Stimulated activated CD8-positive, alpha-beta memory T cell treated with anti-CD3 and anti-CD28 coated beads, Interleukin-4, amount 100 ng/mL, for 48 hours (primary cell): ENCODE data around the gene LHFPL3.

Experiments used
- DNase-seq: peaks from one replicate; pipeline ENCODE4 v3.0.0-alpha.2; 2020

The LHFPL3 gene

DNA sequence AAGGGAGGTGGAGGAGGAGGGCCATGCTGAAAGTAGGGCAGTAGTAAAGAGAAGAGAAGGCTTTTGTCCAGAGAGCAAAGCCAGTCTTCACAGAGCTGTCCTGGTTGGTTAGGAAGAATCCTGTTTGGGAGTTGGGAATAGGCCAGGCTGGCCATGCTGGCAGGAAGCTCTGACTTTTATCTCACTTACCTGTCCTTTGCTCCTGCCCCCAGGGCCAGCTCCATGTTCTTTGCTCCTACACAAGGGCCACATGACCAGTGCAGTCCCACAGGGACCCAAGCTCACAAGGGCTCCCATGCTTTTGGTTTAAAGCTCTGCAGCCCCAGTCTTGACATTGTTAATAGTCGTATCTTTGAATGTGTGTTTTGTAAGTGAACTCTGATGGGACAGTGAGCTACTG lies 524.0 kb downstream of the LHFPL3 start:
- DNase-seq, result no peak

DNA sequence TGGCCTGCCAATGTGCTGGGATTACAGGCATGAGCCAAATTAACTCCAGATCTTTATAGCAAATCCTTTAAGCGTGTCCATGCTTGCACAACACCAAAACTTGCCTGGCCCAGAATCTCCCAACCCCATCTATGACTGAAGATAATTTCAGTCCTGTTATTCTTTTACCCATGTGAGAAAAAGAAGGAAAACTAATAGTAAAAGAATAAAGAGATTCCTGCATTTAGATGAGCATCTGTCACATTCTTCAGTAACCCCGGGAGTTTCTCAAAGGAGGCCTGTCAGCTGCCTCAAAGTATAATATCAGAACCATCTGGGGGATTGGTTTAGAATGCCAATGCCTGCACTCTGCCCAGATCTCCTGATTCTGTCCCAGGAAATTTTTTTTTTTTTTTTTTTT lies 527.5 kb downstream of the LHFPL3 start:
- DNase-seq, result no peak

DNA sequence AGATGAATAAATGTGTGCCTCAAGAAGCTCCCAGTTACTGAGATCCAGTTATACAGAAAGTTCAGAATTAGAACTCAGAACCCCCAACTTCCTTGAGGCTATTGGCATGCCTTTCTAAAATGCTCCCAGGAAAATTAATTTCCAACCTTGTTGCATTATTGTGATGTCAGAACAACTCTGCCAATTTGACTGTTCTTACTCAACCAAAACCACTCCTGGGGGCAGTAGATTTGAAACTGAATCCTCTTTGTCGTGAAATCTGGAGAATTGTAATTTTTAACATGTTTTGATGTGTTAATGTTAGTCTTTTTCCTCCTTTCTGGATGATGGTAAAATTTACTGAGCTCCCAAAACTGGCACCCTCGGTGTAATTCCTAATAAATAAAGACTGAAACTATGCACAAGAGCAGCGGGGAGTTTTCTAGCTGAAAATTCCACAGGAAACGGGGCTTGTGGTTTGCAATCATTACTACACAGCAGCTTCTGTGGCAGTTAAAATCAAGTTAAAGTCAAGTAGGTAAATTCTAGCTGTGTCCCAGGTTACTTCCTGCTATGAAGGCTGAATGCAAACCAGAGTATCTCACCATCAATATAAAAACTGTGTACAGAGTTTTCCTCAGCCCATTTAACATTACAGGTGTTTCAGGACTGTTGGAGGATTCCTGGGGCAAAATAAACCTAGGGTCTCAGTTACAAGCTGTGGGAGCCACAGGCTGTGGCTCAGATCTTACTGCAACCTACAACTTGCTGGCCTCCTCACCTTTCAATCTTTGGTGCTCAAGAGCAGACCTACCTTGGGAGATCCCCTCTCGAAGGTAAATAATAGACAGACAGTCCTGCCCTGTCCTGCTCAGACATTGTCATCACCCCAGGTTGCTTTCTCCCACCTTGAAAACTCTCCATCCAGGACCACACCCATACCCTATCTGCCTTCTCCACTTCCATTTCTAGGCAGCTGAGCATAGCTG lies 529.3 kb downstream of the LHFPL3 start:
- DNase-seq, result no peak

DNA sequence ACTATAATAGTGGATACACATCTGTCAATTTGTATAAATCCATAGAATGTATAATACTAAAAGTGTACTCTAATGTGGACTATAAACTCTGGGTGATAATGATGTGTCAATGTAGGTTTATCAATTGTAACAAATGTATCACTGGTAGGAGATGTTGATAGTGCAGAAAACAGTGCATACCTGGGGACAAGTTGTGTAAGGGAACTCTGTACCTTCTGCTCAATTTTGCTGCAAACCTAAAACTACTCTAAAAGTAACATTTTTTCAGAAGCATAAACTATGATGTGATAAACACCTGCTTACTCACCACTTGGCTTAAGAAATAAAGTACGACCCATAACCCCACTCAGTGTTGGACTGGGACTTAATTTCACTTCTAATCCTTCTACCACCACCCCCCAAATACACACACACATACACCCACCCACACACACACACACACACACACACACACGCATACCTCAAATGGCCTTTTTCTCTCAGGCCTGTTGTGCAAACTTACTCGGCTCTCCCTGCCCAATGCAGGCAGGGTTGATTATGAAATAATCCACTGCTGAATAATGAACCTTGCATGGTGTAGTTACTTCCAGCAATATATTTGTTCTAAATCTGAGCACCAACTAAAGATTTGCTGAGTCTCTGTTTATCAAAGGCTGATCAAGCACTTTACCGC lies 531.5 kb downstream of the LHFPL3 start:
- no peak for DNase-seq

DNA sequence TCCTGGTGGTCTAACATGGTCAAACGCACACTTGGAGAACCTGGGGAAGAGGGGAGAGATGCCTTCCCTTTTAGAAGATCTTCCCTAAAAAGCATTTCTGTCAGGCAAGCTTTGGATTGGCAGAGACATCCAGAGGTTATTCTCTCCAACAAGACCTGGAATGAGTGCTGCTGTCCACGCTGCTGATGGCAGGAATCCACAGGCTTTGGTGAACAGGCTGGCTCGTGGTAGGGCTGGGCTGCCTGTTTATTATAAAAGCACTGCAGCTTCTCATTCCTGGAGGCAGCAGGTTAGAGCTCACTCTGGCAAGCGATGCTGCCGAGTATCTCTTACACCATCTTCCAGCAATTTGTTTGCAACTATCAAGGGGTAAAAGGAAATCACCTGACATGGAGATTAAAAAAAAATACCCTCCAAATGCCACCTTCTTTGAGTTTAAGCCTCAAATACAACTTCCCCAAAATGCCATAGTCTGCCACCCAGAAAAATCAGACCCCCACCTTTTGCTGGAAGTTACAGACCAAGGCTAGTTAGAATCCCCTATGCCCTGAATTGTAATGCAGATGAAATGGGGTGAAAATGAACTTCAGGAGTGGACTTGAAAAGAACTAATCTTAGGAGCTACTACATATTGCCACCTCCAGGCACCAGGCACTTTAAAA lies 533.5 kb downstream of the LHFPL3 start:
- DNase-seq, result no peak

DNA sequence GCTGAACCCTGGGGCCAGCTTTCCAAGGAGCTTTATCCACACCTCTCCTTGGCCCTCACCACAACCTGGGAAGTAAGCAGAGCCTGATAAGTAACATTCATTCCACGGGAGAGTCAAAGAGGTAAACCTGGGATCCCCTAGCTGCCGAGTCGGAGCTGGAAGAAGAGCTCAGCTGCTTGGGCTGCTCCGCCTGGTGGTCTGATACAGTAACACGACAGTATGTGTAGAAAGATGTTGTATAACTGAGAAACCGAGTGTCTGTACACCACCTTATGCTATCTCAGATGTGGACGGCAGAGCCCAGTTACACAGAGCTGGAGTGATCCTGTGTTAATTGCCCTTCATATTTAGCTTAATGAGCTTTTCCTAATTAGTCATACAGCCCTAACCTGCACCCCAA lies 534.3 kb downstream of the LHFPL3 start:
- no peak for DNase-seq

DNA sequence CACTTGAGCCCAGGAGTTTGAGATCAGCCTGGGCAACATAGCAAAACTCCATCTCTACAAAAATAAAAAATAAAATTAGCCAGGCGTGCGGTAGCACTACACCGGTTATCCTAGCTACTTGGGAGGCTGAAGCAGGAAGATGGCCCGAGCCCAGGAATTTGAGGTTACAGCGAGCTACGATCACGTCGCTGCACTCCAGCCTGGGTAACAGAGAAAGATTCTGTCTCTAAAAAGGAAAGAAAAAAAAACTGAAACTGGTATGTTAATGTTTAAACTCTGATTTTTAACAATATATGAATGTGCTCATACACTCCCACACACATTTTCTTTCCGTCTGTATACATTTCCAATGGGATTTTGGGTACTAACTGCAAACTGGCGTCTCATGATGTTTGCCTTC lies 545.0 kb downstream of the LHFPL3 start:
- no peak for DNase-seq

DNA sequence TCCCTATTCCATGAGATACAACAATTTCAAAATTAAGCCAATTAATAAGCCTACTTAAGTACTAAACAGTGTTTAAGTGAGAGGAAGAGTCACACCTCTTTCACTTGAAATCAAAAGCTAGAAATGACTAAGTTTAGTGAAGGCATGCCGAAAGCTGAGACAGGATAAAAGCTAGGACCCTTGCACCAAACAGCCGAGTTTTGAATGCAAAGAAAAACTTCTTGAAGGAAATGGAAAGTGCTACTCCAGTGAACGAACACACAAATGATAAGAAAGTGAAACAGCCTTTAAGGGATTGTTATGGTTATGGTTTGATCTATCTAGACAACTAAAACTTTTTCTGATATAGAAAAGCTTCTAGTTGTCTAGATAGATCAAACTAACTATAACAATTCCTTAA lies 550.2 kb downstream of the LHFPL3 start:
- no peak for DNase-seq

DNA sequence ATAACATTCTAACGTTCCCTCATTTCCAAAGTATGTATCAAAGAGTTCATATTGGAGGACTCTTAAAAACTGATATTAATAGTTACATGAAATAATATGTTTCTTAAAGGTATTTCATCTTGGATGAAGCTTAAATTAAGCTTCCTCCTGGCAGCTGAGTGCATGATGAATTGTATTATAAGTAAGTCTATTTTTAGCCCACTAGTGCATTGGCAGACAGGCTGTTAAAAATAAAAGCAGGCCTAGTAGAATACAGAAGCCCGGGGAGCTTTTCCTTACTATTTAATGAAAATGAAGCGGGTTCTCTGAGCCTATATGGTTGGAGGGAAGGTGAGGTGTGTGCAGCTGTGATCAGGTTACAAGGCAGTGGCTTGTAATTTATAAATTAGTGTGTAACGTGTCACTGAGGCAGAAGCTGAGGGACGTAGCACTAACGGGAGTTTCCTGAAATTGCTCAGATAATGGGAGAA lies 554.9 kb downstream of the LHFPL3 start:
- no peak for DNase-seq

DNA sequence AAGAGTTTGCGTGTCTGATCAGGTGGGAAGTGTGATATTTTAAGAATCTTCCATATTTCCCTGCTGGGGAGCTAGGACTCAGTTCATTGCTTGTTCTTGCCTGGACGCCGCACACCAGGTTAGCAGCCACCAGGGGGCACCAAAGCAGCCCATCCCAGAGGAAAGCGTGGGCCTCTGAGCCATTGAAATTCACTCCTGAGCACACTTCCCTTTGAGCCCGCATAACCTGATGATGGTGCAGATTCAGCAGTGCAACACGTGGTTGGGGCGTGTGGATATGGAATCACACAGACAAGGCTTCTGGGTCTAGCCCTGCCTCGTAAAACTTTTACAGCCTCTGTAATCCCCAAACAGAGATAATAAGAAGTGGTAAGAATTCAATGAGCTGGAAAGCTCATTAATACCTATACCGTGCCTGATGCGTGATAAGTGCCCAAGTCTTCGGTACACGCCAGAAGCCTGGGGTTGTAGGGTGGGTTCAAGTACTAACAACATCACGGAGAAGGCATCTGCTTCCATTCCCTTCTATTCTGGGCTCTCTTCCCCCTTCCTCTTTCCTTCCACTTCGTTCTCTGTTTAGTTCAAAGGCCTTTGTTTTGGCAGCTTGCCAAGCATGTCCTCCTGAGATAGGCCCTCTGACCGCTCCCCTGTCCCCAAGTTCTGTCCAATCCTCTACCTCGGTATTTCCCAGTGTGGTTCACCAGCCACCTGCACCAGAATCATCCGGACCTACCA lies 555.5 kb downstream of the LHFPL3 start:
- DNase-seq, result peak; percentile 89

DNA sequence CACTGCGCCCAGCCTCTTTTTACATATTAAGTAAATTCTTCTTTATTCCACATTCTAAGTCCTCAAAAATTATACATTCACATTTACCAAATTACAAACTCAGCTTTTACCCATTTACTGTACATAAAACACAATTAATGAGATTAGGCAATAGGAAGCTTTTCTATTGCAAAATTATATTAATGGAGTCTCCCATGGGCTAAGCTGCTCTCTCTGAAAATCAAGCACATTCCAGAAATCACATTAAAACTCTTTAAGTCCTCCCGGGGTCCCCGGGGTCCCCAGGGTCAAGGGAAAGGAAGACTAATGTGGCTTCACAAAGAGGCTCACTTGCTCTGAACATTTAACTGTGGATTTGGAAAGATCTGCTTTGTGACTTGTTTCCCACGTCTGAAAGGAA lies 558.2 kb downstream of the LHFPL3 start:
- DNase-seq, result no peak

DNA sequence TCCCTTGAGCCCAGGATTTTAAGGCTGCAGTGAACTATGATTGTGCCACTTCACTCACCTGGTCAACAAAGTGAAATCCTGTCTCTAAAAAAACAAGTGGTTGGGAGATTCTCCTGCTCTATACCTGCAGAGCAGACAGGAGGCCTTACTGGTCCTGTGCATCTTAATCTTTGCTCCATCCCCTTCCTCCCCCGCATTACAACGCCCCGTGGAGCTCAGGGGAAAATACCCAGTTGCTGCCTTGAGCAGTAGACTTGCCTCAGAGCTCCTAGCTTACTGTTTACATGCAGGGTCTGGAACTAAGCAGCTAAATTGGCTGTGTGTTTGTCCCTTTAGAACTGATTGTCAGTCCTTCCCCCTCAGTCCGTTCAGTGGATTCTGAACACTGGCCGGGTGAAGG lies 561.8 kb downstream of the LHFPL3 start:
- DNase-seq, result no peak

DNA sequence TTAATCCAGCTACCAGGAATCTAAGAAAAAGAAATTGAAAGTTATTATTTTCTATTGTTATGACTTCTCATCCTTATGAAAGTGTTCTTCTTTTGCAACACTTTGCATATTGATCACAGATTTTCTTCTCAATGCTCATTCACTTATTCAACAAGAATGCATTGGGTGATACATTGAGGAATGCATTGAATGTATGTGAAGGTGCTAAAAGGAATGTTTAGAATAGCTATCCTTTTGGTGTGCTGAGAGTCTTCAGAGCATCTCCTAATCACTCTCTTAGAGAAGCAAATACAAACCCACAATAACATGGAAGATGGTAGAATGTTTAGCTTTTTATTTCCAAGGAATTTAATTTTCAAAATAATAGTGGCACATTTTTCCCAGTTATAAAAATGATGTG lies 563.5 kb downstream of the LHFPL3 start:
- no peak for DNase-seq

DNA sequence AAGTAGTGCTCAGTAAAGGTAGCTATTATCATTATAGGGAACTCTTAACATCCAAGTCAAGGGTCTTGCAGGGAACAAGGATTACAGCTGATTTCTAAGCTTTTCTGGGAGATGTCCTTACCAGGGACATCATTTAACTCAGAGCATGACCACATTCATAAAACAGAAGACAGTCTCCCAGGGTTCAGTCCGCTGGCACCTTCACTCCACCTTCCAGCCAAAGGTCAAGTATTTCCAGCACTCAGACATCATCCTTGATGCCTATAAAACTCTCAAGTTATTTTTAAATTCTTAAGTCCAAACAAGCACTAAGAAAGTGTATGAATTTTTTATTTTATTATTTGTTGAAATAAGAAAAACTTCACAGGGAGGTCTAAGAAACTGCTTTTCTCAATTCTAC lies 565.9 kb downstream of the LHFPL3 start:
- DNase-seq, result no peak

DNA sequence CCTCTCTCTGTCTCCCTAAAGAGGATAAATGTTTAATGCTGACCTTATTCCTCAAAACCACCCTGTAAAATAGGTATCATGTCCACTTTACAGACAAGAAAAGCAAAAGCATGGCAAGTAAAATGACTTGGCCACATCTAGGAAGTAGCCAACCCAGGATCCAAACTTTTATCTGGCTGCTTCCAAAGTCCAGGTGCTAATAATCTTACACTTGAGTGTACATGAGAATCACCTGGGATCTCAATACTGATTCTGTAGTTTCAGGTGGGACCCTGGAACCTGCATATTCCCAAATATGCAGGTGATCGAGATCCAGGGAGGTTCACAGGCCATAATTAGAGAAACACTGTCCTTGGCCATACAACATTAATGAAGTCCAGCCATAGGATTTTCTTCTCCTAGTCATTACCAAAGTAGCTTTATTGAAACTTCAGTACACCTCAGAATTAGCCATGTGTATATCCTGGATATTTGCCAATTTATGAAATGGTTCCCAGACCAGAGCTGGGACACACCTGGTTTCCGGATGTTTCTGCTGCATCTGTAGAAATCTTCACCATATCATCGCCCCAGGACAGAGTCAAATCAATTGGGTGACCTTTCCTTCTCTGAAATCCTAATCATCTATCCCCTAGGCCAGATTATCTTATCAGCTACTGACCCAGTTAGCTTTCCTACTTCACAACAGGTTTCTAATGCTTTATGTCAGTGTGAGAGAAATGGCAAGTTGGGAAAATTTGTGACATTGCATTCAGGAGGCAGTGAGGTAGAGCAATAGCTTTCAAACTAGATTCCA lies 566.5 kb downstream of the LHFPL3 start:
- DNase-seq, result no peak

DNA sequence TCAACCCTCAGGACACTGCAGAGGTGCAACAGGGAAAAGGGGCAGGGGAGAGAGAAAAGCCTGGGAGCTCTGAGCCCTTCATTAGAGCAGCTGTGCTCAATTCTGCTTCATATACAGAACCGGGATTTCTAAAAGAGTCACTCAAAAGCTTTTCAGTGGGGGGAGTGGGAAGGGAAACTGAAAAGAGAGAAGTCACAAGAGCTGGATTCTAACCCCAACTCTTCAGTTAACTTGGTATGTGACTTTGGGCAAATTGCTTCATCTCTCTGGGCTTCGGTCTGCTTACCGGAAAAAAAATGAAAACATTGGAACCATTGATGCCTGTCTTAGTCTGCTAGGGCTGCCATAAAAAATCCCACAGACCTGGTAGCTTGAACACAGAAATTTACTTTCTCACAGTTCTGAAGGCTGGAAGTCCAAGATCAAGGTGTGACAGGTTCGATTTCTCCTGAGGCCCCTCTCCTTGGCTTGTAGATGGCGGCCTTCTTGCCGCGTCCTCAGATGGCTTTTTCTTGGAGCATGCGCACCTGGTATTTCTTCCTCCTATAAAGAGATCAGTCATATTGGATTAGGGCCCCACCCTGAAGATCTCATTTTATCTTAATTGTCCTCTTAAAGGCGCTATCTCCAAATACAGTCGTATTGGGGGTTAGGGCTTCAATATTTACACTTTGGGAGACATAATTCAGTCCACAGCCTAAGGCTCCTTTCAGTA lies 567.3 kb downstream of the LHFPL3 start:
- no peak for DNase-seq

DNA sequence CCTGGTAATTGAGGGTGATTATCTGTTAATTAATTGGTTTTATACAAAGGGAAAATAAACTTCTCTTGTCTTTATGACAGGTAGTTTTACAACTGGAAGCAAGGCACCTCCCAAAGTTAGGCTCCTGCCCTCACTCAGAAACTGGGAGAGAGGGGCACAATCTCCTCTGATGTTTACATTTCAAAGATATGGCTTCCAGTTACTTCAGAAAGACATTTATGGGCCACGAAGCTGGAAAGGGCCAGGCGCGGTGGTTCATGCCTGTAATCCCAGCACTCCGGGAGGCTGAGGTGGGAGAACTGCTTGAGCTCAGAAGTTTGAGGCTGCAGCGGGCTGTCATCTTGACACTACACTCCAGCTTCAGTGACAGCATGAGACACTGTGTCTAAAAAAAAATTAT lies 570.0 kb downstream of the LHFPL3 start:
- no peak for DNase-seq

DNA sequence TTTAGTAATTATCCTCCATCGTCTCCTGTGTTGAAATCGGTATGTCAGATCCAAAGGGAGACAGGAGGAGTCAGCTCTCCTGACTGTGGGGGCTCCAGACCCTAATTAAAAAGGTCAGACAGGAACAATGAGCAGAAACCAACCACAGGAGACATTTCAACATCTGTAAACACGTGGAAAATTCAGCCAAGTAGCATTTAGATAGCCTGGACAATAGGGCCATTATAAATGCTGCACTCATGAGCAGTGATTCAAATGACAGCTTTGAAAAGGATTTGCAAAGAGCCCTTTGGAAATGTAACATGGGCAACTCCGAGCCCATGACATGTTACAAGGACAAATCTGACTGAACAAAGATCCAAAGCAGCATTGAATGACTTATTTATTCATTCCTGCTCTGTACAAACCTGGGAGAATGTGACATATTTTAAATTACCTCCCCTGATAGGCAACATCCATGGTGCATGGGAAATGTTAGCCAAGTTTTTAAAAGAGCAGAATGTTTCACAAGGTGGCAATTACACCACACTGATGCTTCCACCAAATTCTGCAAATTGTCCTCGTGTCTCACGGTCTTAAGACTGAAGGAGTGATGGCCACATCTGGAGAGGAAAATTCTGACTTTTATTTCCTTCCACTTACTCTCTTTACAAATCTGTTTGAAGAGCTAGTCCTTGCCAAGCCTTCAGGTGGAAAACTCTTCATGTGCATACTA lies 572.3 kb downstream of the LHFPL3 start:
- no peak for DNase-seq

DNA sequence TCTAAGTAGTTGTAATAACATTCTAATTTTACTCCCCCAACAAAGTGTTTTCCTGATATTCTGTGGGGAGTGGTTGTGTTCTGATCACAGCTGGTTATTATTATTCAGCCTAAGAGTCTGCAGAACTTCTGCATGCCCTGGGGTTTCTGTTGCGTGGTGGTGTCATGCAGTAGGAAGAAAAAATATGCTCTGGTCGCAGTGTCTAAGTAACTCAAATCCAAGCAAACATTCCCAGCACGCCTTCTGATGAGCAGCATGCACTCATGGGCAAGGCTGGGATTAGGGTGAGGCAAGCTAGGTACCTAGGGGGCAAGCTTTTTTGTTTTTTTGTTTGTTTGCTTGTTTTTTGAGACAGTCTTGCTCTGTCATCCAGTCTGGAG lies 572.8 kb downstream of the LHFPL3 start:
- no peak for DNase-seq

DNA sequence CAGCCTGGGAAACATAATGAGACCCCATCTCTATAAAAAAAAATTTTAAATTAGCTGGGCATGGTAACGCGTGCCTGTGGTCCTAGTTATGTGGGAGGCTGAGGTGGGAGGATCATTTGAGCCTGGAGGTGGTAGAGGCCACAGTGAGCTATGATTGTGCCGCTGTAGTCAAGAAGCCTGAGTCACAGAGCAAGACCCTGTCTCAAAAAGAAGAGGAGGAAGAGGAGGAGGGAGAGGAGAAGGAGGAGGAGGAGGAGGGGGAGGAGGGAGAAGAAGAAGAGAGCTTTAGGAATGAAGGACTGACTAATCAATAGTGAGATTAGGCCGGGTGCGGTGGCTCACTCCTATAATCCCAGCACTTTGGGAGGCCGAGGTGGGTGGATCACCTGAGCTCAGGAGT lies 573.8 kb downstream of the LHFPL3 start:
- DNase-seq, result no peak

DNA sequence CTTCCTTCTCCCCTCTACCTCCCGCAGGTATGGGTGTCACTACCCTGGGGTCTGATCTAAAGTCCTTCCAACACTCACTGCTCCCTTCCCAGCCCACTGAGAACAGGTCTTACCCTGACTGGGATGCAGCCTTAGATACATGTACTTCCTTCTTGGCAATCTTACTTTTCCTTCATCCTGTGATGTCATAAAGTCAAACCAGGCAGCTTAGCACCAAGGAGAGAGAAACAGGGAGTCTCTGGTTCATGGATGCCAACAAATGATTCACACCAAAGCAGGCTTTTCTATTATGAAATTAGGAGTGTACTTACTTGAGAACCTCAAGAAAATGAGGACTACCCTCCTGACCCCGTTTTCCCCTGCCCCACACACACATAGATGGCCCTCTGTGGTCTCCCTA lies 574.6 kb downstream of the LHFPL3 start:
- DNase-seq, result no peak
